ENCODE results near the gene CNN3. TPM values are rescaled to one million over a fixed set of nuclear protein-coding genes. Genes with fewer than 3 reads are reported as not detected.

Gene CNN3
- total RNA-seq, 6 experiments from 2014 or later = 90.5 to 125 (median 99.3) TPM

DNA sequence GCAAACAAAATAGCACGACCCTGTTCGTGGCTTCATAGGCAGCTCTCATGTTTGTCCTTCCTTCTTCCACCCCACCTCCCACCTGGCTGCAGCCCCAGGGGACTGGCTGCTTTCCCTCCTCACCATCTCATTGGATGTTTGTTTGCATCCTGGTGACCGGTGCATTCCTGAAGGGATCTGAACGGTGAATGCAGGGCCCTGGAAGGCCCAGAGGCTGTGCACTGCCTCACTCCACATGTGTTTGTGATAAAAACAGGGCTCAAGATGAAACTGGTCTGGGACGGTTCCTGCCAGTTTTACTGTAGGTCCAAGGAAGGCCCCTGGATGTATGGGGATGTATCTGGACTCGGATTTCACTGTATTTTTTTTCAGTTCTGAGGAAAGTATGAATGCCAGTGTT, 42.8 kb downstream of the CNN3 start:
- WGBS (ENCODE audit: insufficient coverage, low coverage, low lambda C conversion rate, missing lambda C conversion rate) = 37% methylated on average over 5 of the region's 6 CpGs
- DNase-seq = no peak
- intact Hi-C loops (cut with DNase I) = no loop called here
- Histone ChIP-seq H3K4me1 (peaks cover 0 to 10% (median 0%) of the 10 kb centered on the region in 4 donors), H3K9me3 (no peaks in the 10 kb centered on the region), H3K27me3 (no peaks in the 10 kb centered on the region), H3K27ac (peak overlapping the region in 2 of 3 donors; percentile 5 to 33), H3K4me3 (no peak overlapping the region), H3K36me3 (no peaks in the 10 kb centered on the region)
- peak; percentile 44 to 71 (median 68) for ATAC-seq
- TF ChIP-seq POLR2A (IDR thresholded peaks at IDR 0.05) = no peak
- TF ChIP-seq, protein P1, sequence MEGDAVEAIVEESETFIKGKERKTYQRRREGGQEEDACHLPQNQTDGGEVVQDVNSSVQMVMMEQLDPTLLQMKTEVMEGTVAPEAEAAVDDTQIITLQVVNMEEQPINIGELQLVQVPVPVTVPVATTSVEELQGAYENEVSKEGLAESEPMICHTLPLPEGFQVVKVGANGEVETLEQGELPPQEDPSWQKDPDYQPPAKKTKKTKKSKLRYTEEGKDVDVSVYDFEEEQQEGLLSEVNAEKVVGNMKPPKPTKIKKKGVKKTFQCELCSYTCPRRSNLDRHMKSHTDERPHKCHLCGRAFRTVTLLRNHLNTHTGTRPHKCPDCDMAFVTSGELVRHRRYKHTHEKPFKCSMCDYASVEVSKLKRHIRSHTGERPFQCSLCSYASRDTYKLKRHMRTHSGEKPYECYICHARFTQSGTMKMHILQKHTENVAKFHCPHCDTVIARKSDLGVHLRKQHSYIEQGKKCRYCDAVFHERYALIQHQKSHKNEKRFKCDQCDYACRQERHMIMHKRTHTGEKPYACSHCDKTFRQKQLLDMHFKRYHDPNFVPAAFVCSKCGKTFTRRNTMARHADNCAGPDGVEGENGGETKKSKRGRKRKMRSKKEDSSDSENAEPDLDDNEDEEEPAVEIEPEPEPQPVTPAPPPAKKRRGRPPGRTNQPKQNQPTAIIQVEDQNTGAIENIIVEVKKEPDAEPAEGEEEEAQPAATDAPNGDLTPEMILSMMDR (IDR thresholded peaks at IDR 0.05) = no peak

DNA sequence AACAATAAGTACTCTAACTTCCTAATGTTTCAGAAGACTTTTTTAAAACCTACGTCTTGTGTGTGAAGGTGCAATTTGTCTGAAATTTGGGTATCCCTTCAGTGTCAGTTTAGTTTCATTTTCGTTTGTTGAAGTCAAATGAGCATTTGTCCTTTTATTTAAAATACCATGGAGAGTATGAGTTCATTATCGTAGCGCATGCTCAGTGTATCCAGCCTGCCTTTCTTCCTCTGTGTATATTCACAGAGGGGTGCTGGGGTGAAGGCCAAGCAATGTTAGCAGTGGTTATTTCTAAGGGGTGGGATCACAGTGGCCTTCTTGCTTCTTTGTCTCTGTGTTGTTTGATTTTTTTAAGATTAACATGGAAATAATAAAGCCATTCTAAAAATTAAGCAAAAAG, 43.2 kb downstream of the CNN3 start:
- intact Hi-C loops (cut with DNase I) = no loop called here
- WGBS (ENCODE audit: insufficient coverage, low coverage, low lambda C conversion rate, missing lambda C conversion rate) = 15% methylated on average over 4 of the region's 4 CpGs
- peak; percentile 50 to 87 (median 72) for ATAC-seq
- Histone ChIP-seq H3K27me3 (no peaks in the 10 kb centered on the region), H3K9me3 (no peaks in the 10 kb centered on the region), H3K4me3 (peak overlapping the region in 1 of 3 donors; percentile 4), H3K36me3 (no peaks in the 10 kb centered on the region), H3K4me1 (peaks cover 0 to 10% (median 0%) of the 10 kb centered on the region in 4 donors), H3K27ac (peak overlapping the region; percentile 5 to 33 (median 9))
- no peak for DNase-seq
- TF ChIP-seq, protein P1 (IDR thresholded peaks at IDR 0.05) = no peak
- TF ChIP-seq POLR2A (IDR thresholded peaks at IDR 0.05) = no peak

DNA sequence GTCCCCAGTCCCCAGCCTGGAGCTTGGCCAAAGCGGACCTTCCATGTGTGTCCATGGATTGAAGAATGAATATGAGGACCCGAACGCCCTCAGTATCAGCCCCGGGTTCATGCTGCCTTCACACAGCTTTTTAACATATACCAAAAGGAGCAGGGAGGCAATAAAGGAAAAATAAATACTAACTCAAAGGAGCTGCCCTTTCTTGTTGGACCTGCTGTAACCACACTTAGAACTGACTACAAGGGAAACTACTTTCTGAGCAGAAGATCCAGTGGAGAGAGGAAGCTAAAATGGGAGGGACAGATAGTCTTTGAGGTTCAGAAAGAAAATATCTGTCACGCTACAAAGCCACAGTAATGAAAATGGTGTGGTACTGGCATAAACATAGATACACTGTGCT, 48.6 kb downstream of the CNN3 start:
- intact Hi-C loops (cut with DNase I) = no loop called here
- H3K9me3 ChIP-seq = no peaks in the 10 kb centered on the region
- WGBS (ENCODE audit: insufficient coverage, low coverage, low lambda C conversion rate, missing lambda C conversion rate) = 100% methylated on average over 4 of the region's 5 CpGs
- H3K27ac ChIP-seq = no peak overlapping the region
- DNase-seq (no peak), ATAC-seq (no peak)
- no peaks in the 10 kb centered on the region for H3K36me3 ChIP-seq
- no peak overlapping the region for H3K4me3 ChIP-seq
- no peak for TF ChIP-seq POLR2A (IDR thresholded peaks at IDR 0.05)
- no peaks in the 10 kb centered on the region for H3K27me3 ChIP-seq
- H3K4me1 ChIP-seq = no peaks in the 10 kb centered on the region

DNA sequence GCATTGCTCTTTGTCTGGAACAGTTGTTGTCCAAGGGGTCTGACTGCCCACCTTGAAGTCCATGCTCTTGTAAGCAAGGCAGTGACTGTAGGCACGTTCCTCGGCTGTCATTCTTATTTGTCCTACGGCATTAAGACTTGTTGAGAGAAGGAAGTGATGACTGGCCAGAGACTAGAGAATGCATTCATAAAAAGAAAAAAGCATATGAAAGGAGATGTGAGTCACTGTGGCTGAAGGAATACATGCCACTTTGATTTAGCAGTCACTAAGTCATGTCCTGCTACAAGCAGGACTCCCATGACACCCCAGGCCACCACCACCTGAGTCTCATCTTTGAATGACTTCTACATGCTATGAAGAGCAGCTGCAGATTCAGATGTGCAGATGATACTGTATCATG, 50.5 kb downstream of the CNN3 start:
- Histone ChIP-seq H3K27ac (no peak overlapping the region), H3K4me1 (no peaks in the 10 kb centered on the region), H3K36me3 (no peaks in the 10 kb centered on the region), H3K27me3 (no peaks in the 10 kb centered on the region), H3K4me3 (no peak overlapping the region), H3K9me3 (no peaks in the 10 kb centered on the region)
- WGBS (ENCODE audit: insufficient coverage, low coverage, low lambda C conversion rate, missing lambda C conversion rate) = 77% methylated on average over 3 of the region's 3 CpGs
- DNase-seq = no peak
- intact Hi-C loops (cut with DNase I) = no loop called here
- TF ChIP-seq, protein P1 (IDR thresholded peaks at IDR 0.05) = no peak
- no peak for TF ChIP-seq POLR2A (IDR thresholded peaks at IDR 0.05)
- ATAC-seq = no peak

DNA sequence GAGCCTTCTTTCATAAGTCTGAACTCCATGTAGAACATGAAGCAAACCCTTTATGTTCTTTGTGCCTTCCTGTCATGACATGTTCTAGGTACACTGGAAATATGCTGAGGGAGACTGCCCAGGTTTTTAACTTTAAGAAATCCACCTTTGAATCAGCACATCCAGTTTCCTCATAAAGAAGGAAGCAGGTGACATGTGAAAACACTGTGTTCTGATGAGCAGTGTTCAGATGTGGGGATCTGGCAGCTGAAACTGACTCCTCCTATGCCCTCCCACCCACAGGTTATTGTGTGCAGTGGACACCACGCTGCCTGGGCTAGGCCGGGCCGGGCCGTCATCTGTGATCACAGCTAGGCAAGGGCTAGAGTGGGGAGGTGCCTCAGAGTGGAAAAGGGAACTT, 51.1 kb downstream of the CNN3 start:
- intact Hi-C loops (cut with DNase I) = no loop called here
- Histone ChIP-seq H3K9me3 (no peaks in the 10 kb centered on the region), H3K4me3 (no peak overlapping the region), H3K4me1 (no peaks in the 10 kb centered on the region), H3K27me3 (no peaks in the 10 kb centered on the region), H3K36me3 (no peaks in the 10 kb centered on the region), H3K27ac (no peak overlapping the region)
- WGBS (ENCODE audit: insufficient coverage, low coverage, low lambda C conversion rate, missing lambda C conversion rate) = 44% methylated on average over 4 of the region's 4 CpGs
- TF ChIP-seq POLR2A (IDR thresholded peaks at IDR 0.05) = no peak
- TF ChIP-seq, protein P1 (IDR thresholded peaks at IDR 0.05) = no peak
- ATAC-seq = no peak
- no peak for DNase-seq

Measured in right lobe of liver (tissue), 6 donors.